Right lobe of liver (tissue), 6 donors: ENCODE results near the gene NDUFA13. TPM values are rescaled to one million over a fixed set of nuclear protein-coding genes. Genes with fewer than 3 reads are reported as not detected.

ENCODE experiments used
- ATAC-seq, 4 donors: fragments of 200-7000 bp; cut with Tn5 transposase; one replicate each; pipeline ENCODE4 v1.9.1; 2020; ENCODE audit warnings: mild to moderate bottlenecking in 4 of 4, moderate library complexity in 4 of 4
- DNase-seq, 3 donors: peaks; one replicate each; pipeline ENCODE4 v3.0.0-alpha.2; 2020
- H3K27ac ChIP-seq, 3 donors: fragments of 200-600 bp; one replicate each; pipeline ENCODE4 v1.8.0; 2022
- H3K27me3 ChIP-seq, 2 donors: fragments of 200-600 bp; one replicate each; pipeline ENCODE4 v1.8.0; 2022
- H3K36me3 ChIP-seq, 4 donors: fragments of 200-600 bp; sonication (generic) in 1 of 4; one replicate each; pipeline versions ENCODE4 v1.5.1 to v1.8.0; 2017 to 2022; ENCODE audit warnings: control low read depth in 1 of 4
- H3K4me1 ChIP-seq, 4 donors: fragments of 200-600 bp; sonication (generic) in 1 of 4; one replicate each; pipeline versions ENCODE4 v1.5.1 to v1.8.0; 2017 to 2022; ENCODE audit warnings: control low read depth in 1 of 4
- H3K4me3 ChIP-seq, 3 donors: fragments of 200-600 bp; one replicate each; pipeline ENCODE4 v1.8.0; 2022
- H3K9me3 ChIP-seq, 4 donors: fragments of 200-600 bp; sonication (generic) in 1 of 4; one replicate each; pipeline versions ENCODE4 v1.5.1 to v1.8.0; 2017 to 2022; ENCODE audit warnings: control low read depth in 1 of 4
- CTCF ChIP-seq, 4 donors: fragments of 200-600 bp in 3 of 4; fragments of 450-650 bp in 1 of 4; IDR thresholded peaks; one replicate each; pipeline versions ENCODE4 v1.5.1 to v1.8.0; 2016 to 2022; ENCODE audit warnings: antibody characterized with exemption in 4 of 4, mild to moderate bottlenecking in 2 of 4
- POLR2A ChIP-seq: fragments of 450-650 bp; IDR thresholded peaks from one replicate; pipeline ENCODE4 v1.6.1; 2017; ENCODE audit warnings: antibody characterized with exemption, mild to moderate bottlenecking
- WGBS: methylation state at CpG from one replicate; pipeline ENCODE4 v1.1.6; 2018; ENCODE audit warnings: low coverage, low lambda C conversion rate; ENCODE audit not compliant: insufficient coverage; ENCODE audit errors: missing lambda C conversion rate; 5-methylcytosine and 5-hydroxymethylcytosine counted together
- intact Hi-C, 2 donors: fragments of 100-400 bp; cut with DNase I; formaldehyde crosslinking; loops; one replicate each; pipeline versions ENCODE4 v1.11.2 to v1.14.1; 2022
- total RNA-seq, 6 experiments: library from RNA; depleted of rRNA in 2 of 6; stranded (reverse); fragments of >200 nt in 2 of 6; fragmentation: NEBNext Ultra II Directional in 3 of 6; extraction: Animal tissue kit (Norgen Biotek cat#: 25700) in 3 of 6; gene quantifications; one replicate each; pipeline versions ENCODE4 v1.1.0 to v1.2.4, GENCODE V29; 2016 to 2023
- donor health status: DM: no; HTN: yes; CAD: no.
- donor health status: DM: no; HTN: no; CAD: no.
- donor health status: DM: no; HTN: no; CAD: no.
- donor health status: DM: no; HTN: yes; CAD: no.
- donor health status: DM: no; HTN: yes; CAD: no.

The NDUFA13 gene
- total RNA-seq, 6 experiments from 2014 or later: 20.8 to 202 (median 154) TPM

GRCh38 chr19:19544257-19544953 is 28.4 kb downstream of the NDUFA13 start:
- H3K36me3 ChIP-seq: no peaks in the 10 kb centered on the region
- 100% methylated on average over 1 of the region's 75 CpGs for WGBS
- TF ChIP-seq POLR2A (no peak), CTCF (IDR thresholded peaks at IDR 0.05) (no peak)
- ATAC-seq (no peak), DNase-seq (no peak)
- no peaks in the 10 kb centered on the region for H3K4me1 ChIP-seq
- no peaks in the 10 kb centered on the region for H3K27me3 ChIP-seq
- no peaks in the 10 kb centered on the region for H3K9me3 ChIP-seq
- no peak overlapping the region for H3K27ac ChIP-seq
- no peak overlapping the region for H3K4me3 ChIP-seq
- intact Hi-C loops: loop anchor here in 1 of 2 donors (10.0 kb wide), 1 partner anchor 410 kb away; no protein-coding TSS in a partner anchor

- no peak for ATAC-seq
- TF ChIP-seq CTCF (IDR thresholded peaks at IDR 0.05) (no peak), POLR2A (no peak)
- Histone ChIP-seq H3K4me1 (no peaks in the 10 kb centered on the region), H3K4me3 (no peak overlapping the region), H3K36me3 (no peaks in the 10 kb centered on the region), H3K9me3 (no peaks in the 10 kb centered on the region), H3K27ac (no peak overlapping the region), H3K27me3 (no peaks in the 10 kb centered on the region)
- peak in 1 of 3 donors; percentile 51 for DNase-seq
- intact Hi-C loops: loop anchor here in 1 of 2 donors (10.0 kb wide), 1 partner anchor 410 kb away; no protein-coding TSS in a partner anchor
- no CpG with 5 or more reads among the region's 53 CpGs for WGBS
Measured at GRCh38 chr19:19544954-19545591, 29.0 kb downstream of the NDUFA13 start.

GRCh38 chr19:19545707-19546106 is 29.7 kb downstream of the NDUFA13 start:
- no peaks in the 10 kb centered on the region for H3K27me3 ChIP-seq
- no peaks in the 10 kb centered on the region for H3K36me3 ChIP-seq
- H3K9me3 ChIP-seq: no peaks in the 10 kb centered on the region
- TF ChIP-seq POLR2A (no peak), CTCF (IDR thresholded peaks at IDR 0.05) (no peak)
- no peak overlapping the region for H3K4me3 ChIP-seq
- DNase-seq: no peak
- H3K4me1 ChIP-seq: no peaks in the 10 kb centered on the region
- WGBS: 62% methylated on average over 3 of the region's 23 CpGs
- no peak for ATAC-seq
- intact Hi-C loops: loop anchor here in 1 of 2 donors (10.0 kb wide), 1 partner anchor 409 kb away; no protein-coding TSS in a partner anchor
- no peak overlapping the region for H3K27ac ChIP-seq

- no peak overlapping the region for H3K4me3 ChIP-seq
- no peaks in the 10 kb centered on the region for H3K4me1 ChIP-seq
- no peak overlapping the region for H3K27ac ChIP-seq
- no peaks in the 10 kb centered on the region for H3K36me3 ChIP-seq
- WGBS: 70% methylated on average over 2 of the region's 19 CpGs
- TF ChIP-seq CTCF (IDR thresholded peaks at IDR 0.05): no peak
- TF ChIP-seq POLR2A: no peak
- H3K27me3 ChIP-seq: no peaks in the 10 kb centered on the region
- ATAC-seq: no peak
- intact Hi-C loops: loop anchor here in 1 of 2 donors (10.0 kb wide), 1 partner anchor 408 kb away; no protein-coding TSS in a partner anchor
- no peaks in the 10 kb centered on the region for H3K9me3 ChIP-seq
- no peak for DNase-seq
Measured at GRCh38 chr19:19546751-19547162, 30.7 kb downstream of the NDUFA13 start.
